H7 (cell line): ENCODE measurements around the gene GLRA3. TPM values are rescaled to one million over a fixed set of nuclear protein-coding genes. Genes with fewer than 3 reads are reported as not detected.
"Not testable (repeated sequence)": the region's sequence is repeated elsewhere in the genome, so short reads cannot be mapped to it uniquely, and the experiment has no call there.

Experiments used
- DNase-seq: peaks from one replicate; pipeline ENCODE4 v3.0.0; 2012
- H3K27me3 ChIP-seq: 2 replicates; pipeline ENCODE4 v1.6.0; 2011; ENCODE audit warnings: mild to moderate bottlenecking, low read length; ENCODE audit not compliant: control insufficient read depth, insufficient read depth
- H3K36me3 ChIP-seq: replicated peaks from 2 replicates; pipeline ENCODE4 v1.5.1; 2011; ENCODE audit warnings: low read length; ENCODE audit not compliant: control insufficient read depth, insufficient read depth
- H3K4me3 ChIP-seq: 2 replicates; pipeline ENCODE4 v1.5.1; 2011; ENCODE audit warnings: low read depth, mild to moderate bottlenecking, control low read depth, low read length, moderate library complexity; ENCODE audit not compliant: insufficient read depth
- total RNA-seq: library from RNA; depleted of rRNA; stranded (reverse); fragments of >200 nt; shearing (Covaris generic); gene quantifications from 2 replicates; pipeline ENCODE4 v1.2.3, GENCODE V29; 2014

The GLRA3 gene
- total RNA-seq, 1 experiment from 2014 or later = 0.28 TPM

- no peak overlapping the region for H3K4me3 ChIP-seq
- no peaks in the 10 kb centered on the region for H3K27me3 ChIP-seq
- no peaks in the 10 kb centered on the region for H3K36me3 ChIP-seq
- peak; percentile 63 for DNase-seq
These were observed 114.4 kb downstream of the GLRA3 start for GRCh38 chr4:174714393-174715211.

GRCh38 chr4:174713821-174714220, 115.2 kb downstream of the GLRA3 start:
- no peak for DNase-seq

GRCh38 chr4:174713181-174713580, 115.9 kb downstream of the GLRA3 start:
- Histone ChIP-seq H3K27me3 (no peaks in the 10 kb centered on the region), H3K4me3 (no peak overlapping the region), H3K36me3 (no peaks in the 10 kb centered on the region)
- no peak for DNase-seq

More at GRCh38 chr4:174713821-174714220, 115.2 kb downstream of the GLRA3 start:
- no peaks in the 10 kb centered on the region for H3K27me3 ChIP-seq
- no peaks in the 10 kb centered on the region for H3K36me3 ChIP-seq
- H3K4me3 ChIP-seq = no peak overlapping the region

- H3K27me3 ChIP-seq = no peaks in the 10 kb centered on the region
- no peaks in the 10 kb centered on the region for H3K36me3 ChIP-seq
- H3K4me3 ChIP-seq = no peak overlapping the region
- no peak for DNase-seq
These were observed 119.5 kb downstream of the GLRA3 start for GRCh38 chr4:174709526-174709925.

GRCh38 chr4:174708381-174708780, 120.7 kb downstream of the GLRA3 start:
- H3K4me3 ChIP-seq = no peak overlapping the region
- no peaks in the 10 kb centered on the region for H3K36me3 ChIP-seq
- DNase-seq = no peak
- no peaks in the 10 kb centered on the region for H3K27me3 ChIP-seq

- Histone ChIP-seq H3K4me3 (no peak overlapping the region), H3K27me3 (no peaks in the 10 kb centered on the region), H3K36me3 (no peaks in the 10 kb centered on the region)
- no peak for DNase-seq
These were observed 121.1 kb downstream of the GLRA3 start for GRCh38 chr4:174707902-174708301.

GRCh38 chr4:174707051-174707676, 121.9 kb downstream of the GLRA3 start:
- H3K27me3 ChIP-seq = no peaks in the 10 kb centered on the region
- DNase-seq = no peak
- no peak overlapping the region for H3K4me3 ChIP-seq
- H3K36me3 ChIP-seq = no peaks in the 10 kb centered on the region

- no peak for DNase-seq
- no peaks in the 10 kb centered on the region for H3K36me3 ChIP-seq
These were observed 126.0 kb downstream of the GLRA3 start for GRCh38 chr4:174702979-174703478.

GRCh38 chr4:174699654-174700053, 129.4 kb downstream of the GLRA3 start:
- DNase-seq = no peak
- no peaks in the 10 kb centered on the region for H3K27me3 ChIP-seq
- no peak overlapping the region for H3K4me3 ChIP-seq
- no peaks in the 10 kb centered on the region for H3K36me3 ChIP-seq

More at GRCh38 chr4:174702979-174703478, 126.0 kb downstream of the GLRA3 start:
- Histone ChIP-seq H3K27me3 (no peaks in the 10 kb centered on the region), H3K4me3 (no peak overlapping the region)

- no peaks in the 10 kb centered on the region for H3K27me3 ChIP-seq
- H3K4me3 ChIP-seq = no peak overlapping the region
- no peaks in the 10 kb centered on the region for H3K36me3 ChIP-seq
- DNase-seq = no peak
These were observed 131.2 kb downstream of the GLRA3 start for GRCh38 chr4:174697896-174698295.

GRCh38 chr4:174697202-174697601, 131.8 kb downstream of the GLRA3 start:
- H3K36me3 ChIP-seq = no peaks in the 10 kb centered on the region
- DNase-seq = no peak
- no peak overlapping the region for H3K4me3 ChIP-seq
- no peaks in the 10 kb centered on the region for H3K27me3 ChIP-seq

GRCh38 chr4:174696657-174697056, 132.4 kb downstream of the GLRA3 start:
- Histone ChIP-seq H3K27me3 (no peaks in the 10 kb centered on the region), H3K4me3 (no peak overlapping the region), H3K36me3 (no peaks in the 10 kb centered on the region)
- DNase-seq = no peak

- not testable (repeated sequence) for H3K36me3 ChIP-seq, DNase-seq, H3K27me3 ChIP-seq, H3K4me3 ChIP-seq
These were observed 137.2 kb downstream of the GLRA3 start for GRCh38 chr4:174691876-174692275.

GRCh38 chr4:174690665-174691064, 138.4 kb downstream of the GLRA3 start:
- DNase-seq = no peak
- Histone ChIP-seq H3K27me3 (no peaks in the 10 kb centered on the region), H3K36me3 (no peaks in the 10 kb centered on the region), H3K4me3 (no peak overlapping the region)

- Histone ChIP-seq H3K4me3 (no peak overlapping the region), H3K27me3 (no peaks in the 10 kb centered on the region)
- DNase-seq = no peak
These were observed 139.4 kb downstream of the GLRA3 start for GRCh38 chr4:174689618-174690017.

More at GRCh38 chr4:174689618-174690017, 139.4 kb downstream of the GLRA3 start:
- no peaks in the 10 kb centered on the region for H3K36me3 ChIP-seq
